MG63 (cell line): Measurements from ENCODE around the gene KIF4A. TPM values are rescaled to one million over a fixed set of nuclear protein-coding genes. Genes with fewer than 3 reads are reported as not detected.

Experiments
- DNase-seq: peaks from one replicate; pipeline ENCODE4 v3.0.0-alpha.2; 2020
- H3K27me3 ChIP-seq: fragments of 250-450 bp; sonication (Bioruptor Pico); 2 replicates; pipeline ENCODE4 v1.5.1; 2020; ENCODE audit warnings: mild to moderate bottlenecking, moderate library complexity
- H3K36me3 ChIP-seq: fragments of 250-450 bp; sonication (Bioruptor Pico); 2 replicates; pipeline ENCODE4 v1.5.1; 2020; ENCODE audit warnings: mild to moderate bottlenecking, moderate library complexity
- H3K4me3 ChIP-seq: fragments of 250-450 bp; sonication (Bioruptor Pico); 2 replicates; pipeline ENCODE4 v1.5.1; 2020; ENCODE audit warnings: mild to moderate bottlenecking, moderate library complexity
- H3K9me3 ChIP-seq: fragments of 250-450 bp; sonication (Bioruptor Pico); 2 replicates; pipeline ENCODE4 v1.5.1; 2020; ENCODE audit warnings: mild to moderate bottlenecking, moderate library complexity
- total RNA-seq: library from RNA; depleted of rRNA; stranded (reverse); fragments of >200 nt; shearing (Covaris generic); gene quantifications from 2 replicates; pipeline ENCODE4 v1.2.3, GENCODE V29; 2014; ENCODE audit warnings: low replicate concordance

The KIF4A gene
- total RNA-seq, 1 experiment from 2014 or later: 26.6 TPM

GRCh38 chrX:70422851-70423341 is 133.0 kb downstream of the KIF4A start, which contains the start of gene GDPD2:
TSS of gene GDPD2 (plus strand) at chrX:70423314. CDS start at chrX:70424985, 1,671 bp downstream.
- H3K36me3 ChIP-seq: no peaks in the 10 kb centered on the region; the same call in none of the 2 replicates
- no peak within 1 kb of the TSS for H3K4me3 ChIP-seq
- DNase-seq: no peak
- no peaks in the 10 kb centered on the region for H3K27me3 ChIP-seq
- H3K9me3 ChIP-seq: no peaks in the 10 kb centered on the region

- no peaks in the 10 kb centered on the region; the same call in none of the 2 replicates for H3K36me3 ChIP-seq
- H3K27me3 ChIP-seq: no peaks in the 10 kb centered on the region
- no peak for DNase-seq
- H3K9me3 ChIP-seq: no peaks in the 10 kb centered on the region
- no peak overlapping the region for H3K4me3 ChIP-seq
These were observed 134.2 kb downstream of the KIF4A start for GRCh38 chrX:70423936-70424675.

- Histone ChIP-seq H3K4me3 (no peak overlapping the region), H3K27me3 (no peaks in the 10 kb centered on the region), H3K9me3 (no peaks in the 10 kb centered on the region), H3K36me3 (no peaks in the 10 kb centered on the region; the same call in none of the 2 replicates)
- DNase-seq: no peak
These were observed 134.9 kb downstream of the KIF4A start for GRCh38 chrX:70424801-70425200.

GRCh38 chrX:70426286-70427278 is 136.7 kb downstream of the KIF4A start:
- H3K27me3 ChIP-seq: no peaks in the 10 kb centered on the region
- no peak for DNase-seq
- no peaks in the 10 kb centered on the region for H3K9me3 ChIP-seq
- no peak overlapping the region for H3K4me3 ChIP-seq
- no peaks in the 10 kb centered on the region for H3K36me3 ChIP-seq

- H3K4me3 ChIP-seq: no peak overlapping the region
- H3K36me3 ChIP-seq: no peaks in the 10 kb centered on the region
- no peaks in the 10 kb centered on the region for H3K27me3 ChIP-seq
- H3K9me3 ChIP-seq: no peaks in the 10 kb centered on the region
- no peak for DNase-seq
These were observed 137.5 kb downstream of the KIF4A start for GRCh38 chrX:70427365-70427764.

- Histone ChIP-seq H3K36me3 (no peaks in the 10 kb centered on the region), H3K27me3 (no peaks in the 10 kb centered on the region), H3K9me3 (no peaks in the 10 kb centered on the region), H3K4me3 (no peak overlapping the region)
- DNase-seq: no peak
These were observed 139.9 kb downstream of the KIF4A start for GRCh38 chrX:70429759-70430158.

GRCh38 chrX:70432936-70433847 is 143.3 kb downstream of the KIF4A start:
- H3K9me3 ChIP-seq: no peaks in the 10 kb centered on the region
- H3K36me3 ChIP-seq: no peaks in the 10 kb centered on the region
- H3K4me3 ChIP-seq: peak overlapping the region; percentile 60
- H3K27me3 ChIP-seq: no peaks in the 10 kb centered on the region
- no peak for DNase-seq

GRCh38 chrX:70433848-70434351 is 144.0 kb downstream of the KIF4A start:
- Histone ChIP-seq H3K27me3 (no peaks in the 10 kb centered on the region), H3K36me3 (no peaks in the 10 kb centered on the region), H3K4me3 (peak overlapping the region; percentile 60), H3K9me3 (no peaks in the 10 kb centered on the region)
- peak; percentile 32 for DNase-seq

- H3K36me3 ChIP-seq: no peaks in the 10 kb centered on the region
- H3K9me3 ChIP-seq: no peaks in the 10 kb centered on the region
- peak overlapping the region; percentile 60 for H3K4me3 ChIP-seq
- H3K27me3 ChIP-seq: no peaks in the 10 kb centered on the region
- DNase-seq: peak; percentile 84
These were observed 144.5 kb downstream of the KIF4A start for GRCh38 chrX:70434352-70434866.

GRCh38 chrX:70434914-70435586 is 145.1 kb downstream of the KIF4A start:
- Histone ChIP-seq H3K9me3 (no peaks in the 10 kb centered on the region), H3K36me3 (no peaks in the 10 kb centered on the region), H3K4me3 (peak overlapping the region; percentile 60), H3K27me3 (no peaks in the 10 kb centered on the region)
- peak; percentile 30 for DNase-seq

GRCh38 chrX:70436343-70436742 is 146.4 kb downstream of the KIF4A start:
- no peak for DNase-seq
- no peaks in the 10 kb centered on the region for H3K36me3 ChIP-seq
- no peaks in the 10 kb centered on the region for H3K9me3 ChIP-seq
- no peaks in the 10 kb centered on the region for H3K27me3 ChIP-seq
- H3K4me3 ChIP-seq: no peak overlapping the region

- DNase-seq: no peak
- H3K36me3 ChIP-seq: no peaks in the 10 kb centered on the region
These were observed 147.1 kb downstream of the KIF4A start for GRCh38 chrX:70437011-70437410.

GRCh38 chrX:70437921-70438665 is 148.2 kb downstream of the KIF4A start:
- Histone ChIP-seq H3K9me3 (no peaks in the 10 kb centered on the region), H3K36me3 (no peaks in the 10 kb centered on the region), H3K4me3 (no peak overlapping the region), H3K27me3 (no peaks in the 10 kb centered on the region)
- no peak for DNase-seq

More at GRCh38 chrX:70437011-70437410, 147.1 kb downstream of the KIF4A start:
- no peaks in the 10 kb centered on the region for H3K9me3 ChIP-seq
- H3K4me3 ChIP-seq: no peak overlapping the region
- H3K27me3 ChIP-seq: no peaks in the 10 kb centered on the region

- no peak for DNase-seq
- no peaks in the 10 kb centered on the region for H3K9me3 ChIP-seq
- H3K4me3 ChIP-seq: no peak overlapping the region
- H3K27me3 ChIP-seq: no peaks in the 10 kb centered on the region
- H3K36me3 ChIP-seq: no peaks in the 10 kb centered on the region
These were observed 149.1 kb downstream of the KIF4A start for GRCh38 chrX:70439016-70439415.

- Histone ChIP-seq H3K4me3 (no peak overlapping the region), H3K36me3 (no peaks in the 10 kb centered on the region), H3K9me3 (no peaks in the 10 kb centered on the region), H3K27me3 (peaks cover 4% of the 10 kb centered on the region; the same call in 1 of the 2 replicates)
- DNase-seq: no peak
These were observed 152.3 kb downstream of the KIF4A start for GRCh38 chrX:70442224-70442623.
